GM18505 (cell line): ENCODE measurements around the gene EMC9.
A peak's percentile ranks its signal among the peaks of the same experiment; 100 is the strongest.
"Not testable (repeated sequence)": the region's sequence is repeated elsewhere in the genome, so short reads cannot be mapped to it uniquely, and the experiment has no call there.

Source experiments
- ATAC-seq: cut with Tn5 transposase; IDR thresholded peaks from one replicate; pipeline ENCODE4 v1.9.1; 2021; ENCODE audit not compliant: unreplicated experiment
- POLR2A ChIP-seq: IDR thresholded peaks from 4 replicates; pipeline ENCODE4 v1.6.1; 2011; ENCODE audit warnings: borderline replicate concordance; ENCODE audit not compliant: insufficient read depth, insufficient read length; ENCODE audit errors: extremely low read depth

EMC9 gene

GRCh38 chr14:24121210-24121609 lies 20.2 kb downstream of the EMC9 start:
- ATAC-seq = no peak
- TF ChIP-seq POLR2A = no peak

DNA sequence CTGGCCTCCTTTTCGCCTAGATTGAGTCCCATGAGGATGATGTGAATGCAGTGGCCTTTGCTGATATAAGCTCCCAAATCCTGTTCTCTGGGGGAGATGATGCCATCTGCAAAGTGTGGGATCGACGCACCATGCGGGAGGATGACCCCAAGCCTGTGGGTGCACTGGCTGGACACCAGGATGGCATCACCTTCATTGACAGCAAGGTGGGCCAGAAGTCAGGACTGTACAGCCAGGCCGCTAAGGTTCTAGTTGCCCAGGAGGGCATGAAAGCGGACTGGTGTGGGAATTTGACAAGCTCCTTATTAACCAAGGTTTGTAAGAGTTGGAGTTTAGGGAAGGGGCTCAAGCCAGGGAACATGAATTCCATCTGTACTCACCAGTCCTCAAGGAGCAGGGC lies 21.7 kb downstream of the EMC9 start:
- TF ChIP-seq POLR2A = no peak
- ATAC-seq = no peak

- no peak for ATAC-seq
- no peak for TF ChIP-seq POLR2A
These were observed 24.2 kb downstream of the EMC9 start for GRCh38 chr14:24117179-24117578.

- ATAC-seq = no peak
- no peak for TF ChIP-seq POLR2A
These were observed 25.1 kb downstream of the EMC9 start for GRCh38 chr14:24116128-24116814.

DNA sequence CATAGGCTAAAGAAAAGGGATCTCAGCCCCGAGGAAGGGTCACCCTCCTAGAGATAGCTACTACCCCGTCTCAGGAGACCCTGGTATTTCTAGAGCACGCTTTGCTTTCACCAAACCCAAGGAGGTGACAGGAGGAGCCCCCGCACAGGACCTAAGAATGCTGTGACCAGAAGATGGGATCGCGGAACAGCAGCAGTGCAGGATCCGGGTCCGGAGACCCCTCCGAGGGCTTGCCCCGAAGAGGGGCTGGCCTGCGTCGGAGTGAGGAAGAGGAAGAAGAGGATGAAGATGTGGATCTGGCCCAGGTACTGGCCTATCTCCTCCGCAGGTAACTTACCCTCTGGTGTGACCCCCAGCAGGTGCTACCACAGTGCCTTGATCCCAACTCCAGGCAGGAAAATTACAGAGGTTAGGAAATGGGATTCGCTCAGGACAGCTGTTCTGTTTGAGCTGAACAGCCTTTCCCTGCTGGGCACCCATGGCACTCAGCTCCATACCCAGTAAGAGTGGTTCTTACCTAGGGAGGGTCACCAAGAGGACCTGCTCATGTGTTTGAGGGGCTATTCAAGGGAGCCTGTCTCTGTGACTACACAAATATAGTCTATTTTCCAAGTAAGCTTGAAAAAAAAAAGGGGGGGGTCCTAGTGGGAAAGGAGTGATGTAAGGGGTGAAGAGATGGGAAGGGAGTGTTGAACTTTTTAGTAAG lies 25.8 kb downstream of the EMC9 start:
- TF ChIP-seq POLR2A = no peak
- ATAC-seq = no peak

GRCh38 chr14:24114532-24115421 lies 26.6 kb downstream of the EMC9 start, which contains the start of the genes DCAF11 and NRL:
TSS of gene DCAF11 (plus strand) at chr14:24114777. CDS start at chr14:24115595, 818 bp downstream.
TSS of gene NRL (minus strand) at chr14:24114949. CDS start at chr14:24082848, 32,101 bp downstream.
- TF ChIP-seq POLR2A = peak; percentile 72
- peak; percentile 80 for ATAC-seq

- peak; percentile 82 for TF ChIP-seq POLR2A
- ATAC-seq = peak; percentile 19
These were observed 27.4 kb downstream of the EMC9 start for GRCh38 chr14:24113801-24114531.

DNA sequence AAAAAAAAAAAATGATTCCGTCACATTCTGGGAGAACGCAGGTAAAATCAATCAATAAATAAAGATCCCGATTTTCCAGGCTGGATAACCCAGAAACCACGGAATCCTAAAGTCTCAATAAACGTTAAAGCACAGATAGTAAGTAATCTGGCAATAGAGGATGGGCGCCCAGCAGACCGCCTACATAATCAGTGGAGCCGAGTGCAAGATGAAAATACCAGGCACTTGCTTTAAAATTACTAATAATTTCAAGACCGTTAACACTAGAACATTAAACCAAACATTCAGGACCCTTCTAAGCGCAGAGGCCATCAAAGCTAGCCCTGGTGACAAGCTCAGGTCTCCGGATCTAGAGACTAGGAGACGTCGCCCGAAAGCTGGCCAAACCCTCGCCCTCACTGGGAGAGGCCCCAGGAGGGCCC lies 28.0 kb downstream of the EMC9 start:
- no peak for TF ChIP-seq POLR2A
- ATAC-seq = no peak

- no peak for ATAC-seq
- TF ChIP-seq POLR2A = no peak
These were observed 30.9 kb downstream of the EMC9 start for GRCh38 chr14:24110523-24110922.

- ATAC-seq = no peak
- no peak for TF ChIP-seq POLR2A
These were observed 31.3 kb downstream of the EMC9 start for GRCh38 chr14:24110060-24110459.

DNA sequence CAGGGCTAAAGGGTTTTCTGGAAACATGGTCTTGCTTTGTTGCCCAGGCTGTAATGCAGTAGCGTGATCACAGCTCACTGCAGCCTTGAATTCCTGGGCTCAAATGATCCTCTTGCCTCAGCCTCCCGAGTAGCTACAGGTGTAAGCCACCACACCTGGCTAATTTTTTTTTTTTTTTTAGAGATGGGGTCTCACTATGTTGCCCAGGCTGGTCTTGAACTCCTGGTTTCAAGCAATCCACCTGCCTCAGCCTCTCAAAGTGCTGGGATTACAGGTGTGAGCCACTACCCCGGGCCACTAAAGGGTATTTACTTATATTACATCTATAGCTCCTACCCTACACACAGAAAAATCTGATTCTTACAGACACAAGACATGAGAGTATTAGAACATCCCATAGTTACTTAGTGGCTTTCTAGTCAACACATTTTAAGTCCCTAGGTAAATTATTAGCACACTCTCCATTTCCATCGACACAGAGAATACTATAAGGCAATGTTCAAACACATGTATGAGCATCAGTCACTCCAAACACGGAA lies 33.0 kb downstream of the EMC9 start:
- no peak for TF ChIP-seq POLR2A
- ATAC-seq = no peak

DNA sequence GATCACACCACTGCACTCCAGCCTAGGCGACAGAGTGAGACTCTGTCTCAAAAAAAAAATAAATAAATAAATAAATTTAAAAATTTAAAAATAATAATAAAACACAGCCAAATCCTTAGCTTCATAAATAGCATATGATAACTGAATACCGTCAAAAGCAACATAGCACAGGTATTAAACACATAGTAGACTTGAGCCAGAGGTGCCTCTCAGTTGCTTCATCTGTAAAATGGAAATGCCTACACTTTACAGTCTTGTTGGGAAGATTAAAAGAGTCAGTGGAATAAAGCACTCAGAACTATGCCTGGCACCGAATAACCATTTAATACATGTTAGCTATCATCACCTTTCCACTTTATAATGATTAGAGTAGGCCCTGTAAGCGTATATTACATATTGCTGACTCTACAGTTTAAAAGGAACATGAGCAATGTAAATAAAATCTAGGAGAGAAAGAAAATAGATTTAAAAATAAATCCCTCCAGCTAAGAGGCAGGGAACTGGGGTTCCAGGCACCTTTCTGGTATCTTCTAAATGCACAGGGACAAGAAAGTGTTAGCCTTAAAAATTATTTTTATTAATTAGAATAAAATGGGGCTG lies 34.6 kb downstream of the EMC9 start:
- ATAC-seq = no peak
- no peak for TF ChIP-seq POLR2A

GRCh38 chr14:24105609-24106239 lies 35.7 kb downstream of the EMC9 start:
- ATAC-seq = not testable (repeated sequence)
